Fibroblast of lung (primary cell): ENCODE results near the gene VPS11.

Experiments
- EZH2 ChIP-seq: IDR thresholded peaks from 2 replicates; pipeline ENCODE4 v1.5.1; 2012; ENCODE audit warnings: low read length, control low read depth, mild to moderate bottlenecking; ENCODE audit errors: missing control alignments
- TF ChIP-seq, protein P1 (sequence below), 2 donors: IDR thresholded peaks in 1 of 2; conservative IDR thresholded peaks in 1 of 2; 1 replicate in 1 of 2; 2 replicates in 1 of 2; pipeline ENCODE4 v1.5.1; 2011 to 2012; ENCODE audit warnings: low read length in 2 of 2, control low read depth in 1 of 2, inconsistent platforms in 1 of 2, low read depth in 1 of 2, mild to moderate bottlenecking in 1 of 2

DNA sequence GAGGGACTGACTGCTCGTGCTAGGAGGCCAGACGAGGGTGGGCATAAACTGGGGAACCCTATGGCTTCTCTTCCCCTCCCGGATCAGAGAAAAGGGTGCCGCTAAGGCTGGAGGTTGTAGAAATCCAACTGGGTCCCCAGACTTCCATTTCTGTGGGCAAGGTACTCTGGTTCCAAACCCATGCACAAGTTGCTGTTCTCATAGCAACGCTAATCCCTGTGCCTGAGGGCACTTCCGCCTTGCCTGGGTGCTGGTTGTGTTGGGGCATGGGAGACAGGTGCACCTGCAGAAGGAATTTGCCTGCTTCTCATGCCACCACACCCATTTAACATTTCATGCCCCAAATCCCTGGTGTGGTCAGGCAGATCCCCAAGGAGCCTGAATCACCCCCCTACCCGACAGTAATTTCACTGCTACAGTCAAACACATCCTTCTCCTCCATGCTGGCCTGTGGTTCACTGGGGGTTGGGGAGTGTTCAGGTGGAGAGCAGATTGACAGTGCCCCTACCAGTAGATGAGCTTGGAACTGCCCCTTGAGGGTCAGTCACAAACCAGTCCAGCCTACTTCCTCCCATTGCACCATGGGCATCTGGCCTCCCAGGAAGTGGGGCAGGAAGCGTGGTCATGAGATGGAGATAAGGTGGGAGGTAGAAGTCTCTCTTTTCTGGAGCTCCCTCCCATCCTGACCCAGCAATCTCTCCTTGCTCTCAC, 40.7 kb downstream of the VPS11 start:
- no peak for TF ChIP-seq EZH2
- TF ChIP-seq, protein P1, sequence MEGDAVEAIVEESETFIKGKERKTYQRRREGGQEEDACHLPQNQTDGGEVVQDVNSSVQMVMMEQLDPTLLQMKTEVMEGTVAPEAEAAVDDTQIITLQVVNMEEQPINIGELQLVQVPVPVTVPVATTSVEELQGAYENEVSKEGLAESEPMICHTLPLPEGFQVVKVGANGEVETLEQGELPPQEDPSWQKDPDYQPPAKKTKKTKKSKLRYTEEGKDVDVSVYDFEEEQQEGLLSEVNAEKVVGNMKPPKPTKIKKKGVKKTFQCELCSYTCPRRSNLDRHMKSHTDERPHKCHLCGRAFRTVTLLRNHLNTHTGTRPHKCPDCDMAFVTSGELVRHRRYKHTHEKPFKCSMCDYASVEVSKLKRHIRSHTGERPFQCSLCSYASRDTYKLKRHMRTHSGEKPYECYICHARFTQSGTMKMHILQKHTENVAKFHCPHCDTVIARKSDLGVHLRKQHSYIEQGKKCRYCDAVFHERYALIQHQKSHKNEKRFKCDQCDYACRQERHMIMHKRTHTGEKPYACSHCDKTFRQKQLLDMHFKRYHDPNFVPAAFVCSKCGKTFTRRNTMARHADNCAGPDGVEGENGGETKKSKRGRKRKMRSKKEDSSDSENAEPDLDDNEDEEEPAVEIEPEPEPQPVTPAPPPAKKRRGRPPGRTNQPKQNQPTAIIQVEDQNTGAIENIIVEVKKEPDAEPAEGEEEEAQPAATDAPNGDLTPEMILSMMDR (conservative IDR thresholded peaks at IDR 0.05 in 1 of 2, IDR thresholded peaks at IDR 0.05 in 1 of 2; ENCODE audit: low read depth in 1 of 2, low read length in 2 of 2): no peak
